ENCODE measurements around the gene REXO1. TPM values are rescaled to one million over a fixed set of nuclear protein-coding genes. Genes with fewer than 3 reads are reported as not detected.

The REXO1 gene
- total and polyA plus RNA-seq, 9 of the 15 experiments (the other 6 are each of a cell fraction or from before 2014, with no cell fraction given) = 0.04 to 63.3 (median 15.8) TPM

DNA sequence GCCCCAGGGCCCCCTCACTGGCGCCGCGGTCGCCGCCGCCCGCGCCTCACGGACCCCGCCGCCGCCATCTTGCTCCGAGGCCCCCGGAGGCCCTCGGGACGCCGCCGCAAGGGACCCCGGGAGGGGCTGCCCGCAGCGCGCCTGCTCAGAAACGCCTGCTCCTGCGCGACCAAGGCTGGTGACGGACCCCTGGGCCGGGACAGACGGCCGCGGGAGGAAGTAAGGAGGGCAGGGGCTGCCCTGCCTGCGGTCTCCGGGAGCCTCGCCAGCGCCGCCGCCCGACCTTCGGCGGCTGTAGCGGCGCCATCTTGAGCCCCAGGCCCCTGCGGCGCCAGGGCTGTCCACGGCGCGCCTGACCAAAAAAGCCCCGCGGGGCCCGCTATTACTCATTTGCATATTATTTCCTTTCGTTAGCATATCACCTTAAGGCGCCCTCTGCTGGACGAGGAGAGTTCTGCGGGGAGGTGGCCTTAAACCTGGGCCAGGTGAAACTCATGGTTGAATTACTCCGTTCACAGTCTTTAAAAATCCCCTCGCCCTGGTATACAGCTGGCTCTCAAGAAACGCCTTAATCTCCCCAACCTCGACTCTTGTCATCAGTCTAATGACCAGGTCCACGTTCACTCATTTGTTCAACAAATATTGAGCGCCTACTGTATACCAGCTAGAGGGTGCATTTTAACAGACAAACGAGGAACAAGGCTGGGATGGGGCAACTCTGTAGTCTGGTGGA is at the start of gene REXO1 (continued):
- no peak for TF ChIP-seq ZFP30 (CRISPR knock-in tag; IDR thresholded peaks at IDR 0.05; ENCODE audit: borderline replicate concordance)
- no peak for TF ChIP-seq ZC3H4 (CRISPR knock-in tag; IDR thresholded peaks at IDR 0.05; ENCODE audit: borderline replicate concordance)
- 0 out of 2 replicates have a peak, but pooled peaks have one; percentile 7 for TF ChIP-seq ZNF134 (CRISPR knock-in tag; conservative IDR thresholded peaks at IDR 0.05)
- TF ChIP-seq KDM5B (IDR thresholded peaks at IDR 0.05; ENCODE audit: insufficient replicate concordance, low read depth, low read length) = peak; percentile 23
- TF ChIP-seq CCAR2 (IDR thresholded peaks at IDR 0.05; ENCODE audit: low read depth, low read length) = no peak
- TF ChIP-seq, protein P1, sequence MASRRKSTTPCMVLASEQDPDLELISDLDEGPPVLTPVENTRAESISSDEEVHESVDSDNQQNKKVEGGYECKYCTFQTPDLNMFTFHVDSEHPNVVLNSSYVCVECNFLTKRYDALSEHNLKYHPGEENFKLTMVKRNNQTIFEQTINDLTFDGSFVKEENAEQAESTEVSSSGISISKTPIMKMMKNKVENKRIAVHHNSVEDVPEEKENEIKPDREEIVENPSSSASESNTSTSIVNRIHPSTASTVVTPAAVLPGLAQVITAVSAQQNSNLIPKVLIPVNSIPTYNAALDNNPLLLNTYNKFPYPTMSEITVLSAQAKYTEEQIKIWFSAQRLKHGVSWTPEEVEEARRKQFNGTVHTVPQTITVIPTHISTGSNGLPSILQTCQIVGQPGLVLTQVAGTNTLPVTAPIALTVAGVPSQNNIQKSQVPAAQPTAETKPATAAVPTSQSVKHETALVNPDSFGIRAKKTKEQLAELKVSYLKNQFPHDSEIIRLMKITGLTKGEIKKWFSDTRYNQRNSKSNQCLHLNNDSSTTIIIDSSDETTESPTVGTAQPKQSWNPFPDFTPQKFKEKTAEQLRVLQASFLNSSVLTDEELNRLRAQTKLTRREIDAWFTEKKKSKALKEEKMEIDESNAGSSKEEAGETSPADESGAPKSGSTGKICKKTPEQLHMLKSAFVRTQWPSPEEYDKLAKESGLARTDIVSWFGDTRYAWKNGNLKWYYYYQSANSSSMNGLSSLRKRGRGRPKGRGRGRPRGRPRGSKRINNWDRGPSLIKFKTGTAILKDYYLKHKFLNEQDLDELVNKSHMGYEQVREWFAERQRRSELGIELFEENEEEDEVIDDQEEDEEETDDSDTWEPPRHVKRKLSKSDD (conservative IDR thresholded peaks at IDR 0.05; ENCODE audit: low read length) = no peak
- 0 out of 2 replicates have a peak, but pooled peaks have one; percentile 42 for TF ChIP-seq OTX1 (CRISPR knock-in tag; IDR thresholded peaks at IDR 0.05)
- no peak for TF ChIP-seq ZC3H11A (IDR thresholded peaks at IDR 0.05; ENCODE audit: low read depth, low read length)
- TF ChIP-seq TCF3 (CRISPR knock-in tag; IDR thresholded peaks at IDR 0.05) = no peak
- 0 out of 2 replicates have a peak, but pooled peaks have one; percentile 52 for TF ChIP-seq ZBTB17 (CRISPR knock-in tag; IDR thresholded peaks at IDR 0.05)
- no peak for TF ChIP-seq JUNB (CRISPR knock-in tag; conservative IDR thresholded peaks at IDR 0.05)
- TF ChIP-seq, protein P2, sequence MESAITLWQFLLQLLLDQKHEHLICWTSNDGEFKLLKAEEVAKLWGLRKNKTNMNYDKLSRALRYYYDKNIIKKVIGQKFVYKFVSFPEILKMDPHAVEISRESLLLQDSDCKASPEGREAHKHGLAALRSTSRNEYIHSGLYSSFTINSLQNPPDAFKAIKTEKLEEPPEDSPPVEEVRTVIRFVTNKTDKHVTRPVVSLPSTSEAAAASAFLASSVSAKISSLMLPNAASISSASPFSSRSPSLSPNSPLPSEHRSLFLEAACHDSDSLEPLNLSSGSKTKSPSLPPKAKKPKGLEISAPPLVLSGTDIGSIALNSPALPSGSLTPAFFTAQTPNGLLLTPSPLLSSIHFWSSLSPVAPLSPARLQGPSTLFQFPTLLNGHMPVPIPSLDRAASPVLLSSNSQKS (CRISPR knock-in tag; IDR thresholded peaks at IDR 0.05) = no peak
- TF ChIP-seq DDX20 (tag; IDR thresholded peaks at IDR 0.05; ENCODE audit: low read depth) = no peak
- no peak for TF ChIP-seq STAT5A (IDR thresholded peaks at IDR 0.05; ENCODE audit: borderline replicate concordance, low read length)
- TF ChIP-seq NR2C2 (CRISPR knock-in tag; IDR thresholded peaks at IDR 0.05) = no peak; the same call in 1 of the 2 replicates
- peak; percentile 72 for TF ChIP-seq NR2C2 (tag; IDR thresholded peaks at IDR 0.05)
- no peak for TF ChIP-seq NFXL1 (CRISPR knock-in tag; IDR thresholded peaks at IDR 0.05)
- TF ChIP-seq GTF2F1 (IDR thresholded peaks at IDR 0.05; ENCODE audit: low read depth, low read length) = no peak
- no peak for TF ChIP-seq FOXJ2 (tag; IDR thresholded peaks at IDR 0.05)
- TF ChIP-seq, protein P3, sequence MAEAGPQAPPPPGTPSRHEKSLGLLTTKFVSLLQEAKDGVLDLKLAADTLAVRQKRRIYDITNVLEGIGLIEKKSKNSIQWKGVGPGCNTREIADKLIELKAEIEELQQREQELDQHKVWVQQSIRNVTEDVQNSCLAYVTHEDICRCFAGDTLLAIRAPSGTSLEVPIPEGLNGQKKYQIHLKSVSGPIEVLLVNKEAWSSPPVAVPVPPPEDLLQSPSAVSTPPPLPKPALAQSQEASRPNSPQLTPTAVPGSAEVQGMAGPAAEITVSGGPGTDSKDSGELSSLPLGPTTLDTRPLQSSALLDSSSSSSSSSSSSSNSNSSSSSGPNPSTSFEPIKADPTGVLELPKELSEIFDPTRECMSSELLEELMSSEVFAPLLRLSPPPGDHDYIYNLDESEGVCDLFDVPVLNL (CRISPR knock-in tag; IDR thresholded peaks at IDR 0.05; ENCODE audit: low read depth) = 0 out of 2 replicates have a peak, but pooled peaks have one; percentile 17
- no peak for TF ChIP-seq SETDB1 (IDR thresholded peaks at IDR 0.05; ENCODE audit: low read length)
- TF ChIP-seq, protein P4, sequence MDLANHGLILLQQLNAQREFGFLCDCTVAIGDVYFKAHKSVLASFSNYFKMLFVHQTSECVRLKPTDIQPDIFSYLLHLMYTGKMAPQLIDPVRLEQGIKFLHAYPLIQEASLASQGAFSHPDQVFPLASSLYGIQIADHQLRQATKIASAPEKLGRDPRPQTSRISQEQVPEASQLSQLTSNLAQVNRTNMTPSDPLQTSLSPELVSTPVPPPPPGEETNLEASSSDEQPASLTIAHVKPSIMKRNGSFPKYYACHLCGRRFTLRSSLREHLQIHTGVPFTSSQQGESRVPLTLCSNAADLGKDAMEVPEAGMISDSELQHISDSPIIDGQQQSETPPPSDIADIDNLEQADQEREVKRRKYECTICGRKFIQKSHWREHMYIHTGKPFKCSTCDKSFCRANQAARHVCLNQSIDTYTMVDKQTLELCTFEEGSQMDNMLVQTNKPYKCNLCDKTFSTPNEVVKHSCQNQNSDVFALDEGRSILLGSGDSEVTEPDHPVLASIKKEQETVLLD (IDR thresholded peaks at IDR 0.05) = no peak
- no peak for TF ChIP-seq CHCHD3 (CRISPR knock-in tag; IDR thresholded peaks at IDR 0.05)
- TF ChIP-seq ZNF778 (CRISPR knock-in tag; IDR thresholded peaks at IDR 0.05) = no peak

All from K562 (cell line).